Stimulated activated naive CD4-positive, alpha-beta T cell (primary cell): ENCODE data around the gene MTHFSD.

Experiments
- DNase-seq, 6 experiments: peaks; one replicate each; lab custom pipeline; 2025; lab: John Stamatoyannopoulos, UW

The MTHFSD gene

DNA sequence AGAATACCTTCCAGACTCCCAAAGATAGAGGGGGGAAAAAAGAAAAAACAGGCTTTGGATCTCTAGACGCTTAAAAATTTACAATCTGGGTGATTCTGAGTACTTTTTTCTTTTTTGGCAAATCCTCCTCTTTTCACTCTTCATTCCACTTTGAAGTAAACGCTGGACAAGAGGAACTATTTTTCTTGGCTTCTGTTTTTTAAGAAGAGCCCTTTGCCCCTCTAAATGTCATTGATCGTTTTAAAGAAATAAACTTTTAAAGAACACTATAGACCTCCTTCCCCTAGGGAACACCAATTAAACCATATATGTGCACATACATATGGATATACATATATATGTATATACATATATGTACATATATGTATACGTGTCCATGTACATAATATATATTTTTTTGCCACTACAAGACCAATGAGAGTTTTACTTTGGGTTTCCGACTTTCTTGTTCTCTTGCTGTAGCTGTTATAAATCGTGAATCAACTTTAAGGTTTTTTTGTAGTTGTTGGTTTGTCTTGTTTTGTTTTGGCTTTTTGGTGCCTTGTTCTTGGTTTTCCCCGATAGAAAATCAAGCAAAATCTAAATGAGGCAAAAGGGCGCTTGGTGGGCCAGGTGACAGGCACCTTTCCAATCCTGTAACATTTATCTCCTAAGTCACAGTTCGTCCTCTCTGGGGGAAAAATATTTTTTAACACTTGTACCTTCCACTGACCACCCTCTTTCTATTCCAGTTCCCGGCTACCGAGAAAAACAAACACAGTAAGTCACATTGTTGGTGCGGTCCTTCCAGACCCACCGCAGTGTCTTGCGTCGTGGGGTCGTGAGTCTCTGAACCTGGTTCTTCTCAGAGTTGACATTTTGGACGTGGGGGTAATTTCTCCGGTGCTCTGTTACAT lies 40.3 kb downstream of the MTHFSD start:
- no peak for DNase-seq

DNA sequence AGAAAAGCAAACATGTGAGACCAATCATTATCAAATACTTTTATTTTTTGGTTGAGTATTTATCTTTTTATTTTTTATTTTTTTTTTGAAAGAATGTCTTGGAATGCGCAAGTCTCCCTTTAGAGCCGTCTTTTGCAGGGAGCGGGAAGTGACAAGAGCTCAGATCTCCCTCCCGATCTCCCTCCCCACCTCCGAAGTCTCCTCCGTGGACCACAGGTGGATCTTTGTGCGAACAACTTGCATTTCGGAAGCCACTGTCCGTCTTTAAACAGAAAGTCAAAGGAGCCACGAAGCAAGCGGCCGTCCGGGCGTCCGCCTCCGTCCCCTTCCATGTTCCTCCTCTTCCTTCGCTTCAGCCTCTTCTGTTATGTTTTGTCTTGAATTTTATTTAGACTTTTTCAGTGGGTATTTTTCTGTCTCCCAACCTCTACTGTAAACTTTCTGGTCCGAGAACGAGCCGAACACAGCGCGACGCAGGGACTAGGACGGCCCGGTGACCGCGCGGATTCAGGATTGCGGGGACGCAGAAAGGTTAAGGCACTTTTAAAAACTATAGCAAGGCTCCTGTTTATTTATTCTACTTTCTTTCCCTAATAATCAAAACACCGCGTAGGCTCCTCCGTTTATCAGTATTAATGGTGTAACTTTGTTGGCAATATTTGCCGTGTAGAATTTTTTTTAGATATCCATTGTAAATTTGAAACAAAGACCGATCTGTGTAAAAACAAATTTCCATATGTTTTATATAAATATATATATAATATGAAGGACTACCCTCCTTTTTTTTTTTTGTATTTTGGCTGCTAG lies 41.4 kb downstream of the MTHFSD start:
- DNase-seq: no peak

GRCh38 chr16:86512860-86513470 lies 42.1 kb downstream of the MTHFSD start:
- DNase-seq: no peak

DNA sequence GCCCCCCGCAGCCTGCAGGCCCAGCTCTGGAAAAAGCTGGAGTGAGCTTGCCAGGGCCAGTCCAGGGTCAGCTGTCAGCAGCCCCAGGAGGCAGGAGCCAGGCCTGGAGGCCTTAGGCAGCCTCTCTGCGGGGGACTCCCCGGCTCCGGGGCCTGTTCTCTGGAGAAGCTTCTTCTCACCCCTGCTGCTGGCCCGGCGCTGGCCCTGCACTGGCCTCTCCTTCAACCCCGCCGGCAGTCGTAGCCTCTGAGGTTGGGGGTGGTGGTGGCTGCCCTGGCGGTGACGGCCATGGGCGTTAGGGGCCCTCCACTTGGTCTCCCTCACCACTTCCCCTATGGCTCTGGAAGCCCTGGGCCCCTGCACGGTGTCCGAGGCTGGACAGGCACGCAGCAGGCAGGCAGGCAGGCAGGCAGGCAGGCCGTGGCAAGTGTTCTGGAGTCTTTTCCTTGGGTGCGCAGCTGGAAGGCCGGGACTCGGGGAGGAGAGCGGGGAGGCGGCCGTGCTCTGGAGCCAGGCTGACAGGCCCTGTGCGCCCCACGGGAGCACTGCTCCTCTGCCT lies 42.7 kb downstream of the MTHFSD start:
- DNase-seq: no peak

DNA sequence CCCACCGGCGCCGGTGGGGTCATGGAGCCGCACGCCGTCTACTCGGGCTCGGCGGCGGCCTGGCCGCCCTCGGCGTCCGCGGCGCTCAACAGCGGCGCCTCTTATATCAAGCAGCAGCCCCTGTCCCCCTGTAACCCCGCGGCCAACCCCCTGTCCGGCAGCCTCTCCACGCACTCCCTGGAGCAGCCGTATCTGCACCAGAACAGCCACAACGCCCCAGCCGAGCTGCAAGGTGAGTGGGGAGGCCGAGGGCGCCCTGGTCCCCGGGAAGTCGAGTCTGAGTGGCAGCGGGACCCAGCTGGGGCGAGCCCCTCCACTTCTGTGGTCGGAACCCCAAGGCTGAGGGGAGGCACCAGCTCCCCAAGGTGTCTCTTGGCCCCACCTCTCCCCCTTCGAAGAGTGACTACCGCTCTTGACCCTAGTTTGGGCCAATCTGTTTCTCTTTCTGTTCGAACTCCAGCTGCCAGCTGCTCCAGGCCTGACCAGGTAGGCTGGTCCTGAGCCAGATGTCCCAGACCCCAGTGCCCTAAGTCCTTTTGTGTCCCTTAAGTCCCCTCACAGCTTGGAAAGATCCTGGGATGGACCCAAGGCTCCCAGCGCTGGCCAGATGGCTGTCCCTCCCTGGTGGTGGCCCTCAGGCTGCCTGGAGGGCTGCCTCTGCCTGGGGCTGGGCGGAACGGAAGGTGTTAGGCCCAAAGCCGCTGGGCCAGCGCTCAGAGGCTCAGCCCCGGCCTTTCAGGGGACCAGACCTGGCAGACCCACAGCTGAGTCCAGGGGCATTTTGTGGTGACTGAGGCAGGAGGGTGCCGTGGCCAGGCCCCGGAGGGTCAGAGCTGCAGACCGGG lies 43.5 kb downstream of the MTHFSD start:
- no peak for DNase-seq

DNA sequence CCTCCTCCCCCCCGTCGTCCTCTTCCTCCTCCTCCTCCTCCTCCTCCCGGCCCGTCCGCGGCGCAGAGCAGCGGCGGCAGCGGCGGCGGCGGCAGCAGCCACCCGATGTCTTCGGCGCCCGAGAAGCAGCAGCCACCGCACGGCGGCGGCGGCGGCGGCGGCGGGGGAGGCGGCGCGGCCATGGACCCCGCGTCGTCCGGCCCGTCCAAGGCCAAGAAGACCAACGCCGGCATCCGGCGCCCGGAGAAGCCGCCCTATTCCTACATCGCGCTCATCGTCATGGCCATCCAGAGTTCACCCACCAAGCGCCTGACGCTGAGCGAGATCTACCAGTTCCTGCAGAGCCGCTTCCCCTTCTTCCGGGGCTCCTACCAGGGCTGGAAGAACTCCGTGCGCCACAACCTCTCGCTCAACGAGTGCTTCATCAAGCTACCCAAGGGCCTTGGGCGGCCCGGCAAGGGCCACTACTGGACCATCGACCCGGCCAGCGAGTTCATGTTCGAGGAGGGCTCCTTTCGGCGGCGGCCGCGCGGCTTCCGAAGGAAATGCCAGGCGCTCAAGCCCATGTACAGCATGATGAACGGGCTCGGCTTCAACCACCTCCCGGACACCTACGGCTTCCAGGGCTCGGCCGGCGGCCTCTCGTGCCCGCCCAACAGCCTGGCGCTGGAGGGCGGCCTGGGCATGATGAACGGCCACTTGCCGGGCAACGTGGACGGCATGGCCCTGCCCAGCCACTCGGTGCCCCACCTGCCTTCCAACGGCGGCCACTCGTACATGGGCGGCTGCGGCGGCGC lies 44.4 kb downstream of the MTHFSD start, which contains the start of gene FOXF1:
Gene FOXF1 (plus strand): TSS at position 63 of the 797 bp plus-strand sequence. CDS start 43 bp downstream, at position 106.
- no peak for DNase-seq

GRCh38 chr16:86509759-86510464 lies 45.1 kb downstream of the MTHFSD start:
- DNase-seq: no peak

DNA sequence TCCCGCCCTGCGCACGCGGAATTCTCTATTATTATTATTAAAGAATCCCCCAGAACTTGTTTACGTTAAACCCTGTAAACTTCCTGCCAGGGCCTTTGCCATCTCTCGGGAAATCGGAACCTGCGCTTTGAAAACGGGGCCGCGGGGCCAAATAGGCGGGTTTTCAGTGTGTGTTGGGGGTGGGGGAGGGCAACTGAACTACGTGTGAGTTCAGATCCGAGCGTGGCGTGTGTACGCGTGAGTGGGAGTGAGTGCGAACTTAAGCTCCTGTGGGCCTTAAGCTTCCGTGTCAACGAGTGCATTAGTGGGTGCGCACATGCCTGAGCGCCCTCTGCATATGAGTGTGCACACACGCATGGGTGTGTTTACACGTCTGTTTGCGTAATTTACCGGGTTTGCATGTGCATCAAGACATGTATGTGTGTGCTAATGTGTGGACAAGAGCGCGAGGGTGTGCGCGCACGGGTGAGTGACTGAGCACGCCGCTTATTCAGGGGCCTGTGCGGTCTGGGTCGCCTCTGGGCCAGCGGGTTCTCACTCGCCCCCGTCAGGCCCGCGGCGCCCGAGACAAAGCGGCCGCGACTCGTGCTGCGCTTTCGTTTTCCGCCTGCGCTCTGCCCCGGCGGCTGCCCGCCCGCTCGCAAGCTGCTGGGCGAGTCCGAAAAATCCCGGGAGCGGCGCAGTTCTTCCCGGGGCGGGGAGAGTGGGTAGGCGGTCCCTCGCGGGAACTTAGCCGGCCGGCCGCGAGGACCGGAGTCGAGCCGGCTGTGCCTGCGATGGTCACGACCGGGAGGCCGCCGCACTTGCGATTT lies 45.9 kb downstream of the MTHFSD start:
- no peak for DNase-seq

- no peak for DNase-seq
Measured at GRCh38 chr16:86508028-86508946, 46.7 kb downstream of the MTHFSD start.

GRCh38 chr16:86507173-86508027 lies 47.6 kb downstream of the MTHFSD start:
- no peak for DNase-seq

DNA sequence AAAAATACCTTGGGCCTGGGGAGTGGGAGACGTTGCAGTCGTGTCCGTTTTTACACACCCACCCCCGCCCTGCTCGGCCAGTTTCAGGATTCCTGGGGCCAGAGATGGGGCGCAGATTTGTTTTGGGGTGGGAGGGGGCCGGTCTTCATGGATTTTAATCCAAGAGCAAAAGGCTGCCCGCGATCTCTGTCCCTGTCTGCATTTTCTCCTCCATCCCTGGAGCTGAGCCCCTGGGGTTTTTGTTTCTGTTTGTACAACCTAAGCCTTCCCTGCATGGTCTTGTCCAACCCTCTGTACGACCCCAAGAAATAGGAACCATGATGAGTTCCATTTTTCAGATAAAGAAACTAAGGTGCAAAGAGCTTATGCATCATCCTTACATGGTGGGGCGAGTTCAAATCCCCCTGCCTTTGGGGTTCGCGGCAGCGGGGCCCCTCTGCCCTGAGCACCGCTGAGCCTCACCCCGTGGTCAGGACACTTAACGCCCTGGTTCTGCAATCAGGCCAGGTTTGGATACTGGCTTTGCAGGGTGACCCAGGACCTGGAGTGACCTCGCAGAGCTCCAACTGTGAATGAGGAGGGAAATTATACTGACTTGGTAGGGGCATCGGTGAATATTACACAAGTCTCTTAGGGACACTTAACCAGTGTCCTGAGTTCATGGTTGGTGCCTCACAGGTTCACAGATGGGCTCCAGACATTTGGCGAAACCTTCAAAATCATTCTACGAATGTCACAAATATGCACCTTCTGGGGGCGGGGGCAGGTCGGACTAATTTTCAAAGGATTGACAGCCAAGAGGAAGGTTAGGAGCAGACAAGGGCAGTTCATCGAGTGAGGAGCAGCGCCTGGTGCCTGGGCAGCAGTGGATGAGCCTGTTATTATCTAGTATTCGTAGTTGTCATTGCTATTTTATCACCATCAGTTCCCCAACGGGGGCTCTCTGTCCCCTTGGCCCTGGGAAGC lies 48.9 kb downstream of the MTHFSD start:
- DNase-seq: no peak

- DNase-seq: no peak
Measured at GRCh38 chr16:86505185-86505898, 49.7 kb downstream of the MTHFSD start.

- DNase-seq: no peak
Measured at GRCh38 chr16:86504315-86505184, 50.5 kb downstream of the MTHFSD start.

DNA sequence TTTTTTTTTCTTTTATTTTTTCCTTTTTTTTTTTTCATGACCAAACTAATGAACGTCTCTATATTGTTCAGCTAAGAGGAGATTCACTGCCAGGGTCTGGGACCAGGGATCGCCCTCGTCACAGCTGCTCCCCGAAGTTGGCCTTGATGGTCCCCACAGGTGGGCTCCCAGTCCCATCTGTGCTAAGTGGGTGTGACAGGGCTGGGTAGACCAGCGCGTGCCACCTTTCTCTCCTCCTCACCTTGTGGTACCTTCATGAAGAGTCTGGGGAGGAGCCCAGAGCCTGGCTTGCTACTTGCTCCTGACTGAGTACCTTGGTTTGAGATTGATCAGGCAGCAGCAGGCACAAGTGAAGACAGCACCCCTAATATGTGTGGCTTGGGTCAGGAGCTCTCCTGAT lies 51.2 kb downstream of the MTHFSD start:
- no peak for DNase-seq
